Measurements from ENCODE around the gene PLEKHA1.

Gene PLEKHA1

GRCh38 chr10:122329416-122329815 lies 45.1 kb upstream of the PLEKHA1 start:
- Histone ChIP-seq H3K4me3 (no peak overlapping the region), H3K27ac (no peak overlapping the region)
- no peak for TF ChIP-seq CTCF (IDR thresholded peaks at IDR 0.05)
- DNase-seq (ENCODE audit: low spot score): peak; percentile 40

- peak; percentile 8 for DNase-seq (ENCODE audit: low spot score)
- TF ChIP-seq CTCF (IDR thresholded peaks at IDR 0.05): no peak
- Histone ChIP-seq H3K4me3 (no peak overlapping the region), H3K27ac (no peak overlapping the region)
These were observed 43.4 kb upstream of the PLEKHA1 start for GRCh38 chr10:122331100-122331499.

- no peak overlapping the region for H3K27ac ChIP-seq
- no peak overlapping the region for H3K4me3 ChIP-seq
- no peak for TF ChIP-seq CTCF (IDR thresholded peaks at IDR 0.05)
- DNase-seq (ENCODE audit: low spot score): peak; percentile 28
These were observed 42.7 kb upstream of the PLEKHA1 start for GRCh38 chr10:122331615-122332446.

GRCh38 chr10:122333037-122333436 lies 41.5 kb upstream of the PLEKHA1 start:
- DNase-seq (ENCODE audit: low spot score): no peak
- Histone ChIP-seq H3K4me3 (no peak overlapping the region), H3K27ac (no peak overlapping the region)
- no peak for TF ChIP-seq CTCF (IDR thresholded peaks at IDR 0.05)

GRCh38 chr10:122336332-122336731 lies 38.2 kb upstream of the PLEKHA1 start:
- no peak overlapping the region for H3K27ac ChIP-seq
- no peak for TF ChIP-seq CTCF (IDR thresholded peaks at IDR 0.05)
- H3K4me3 ChIP-seq: no peak overlapping the region
- no peak for DNase-seq (ENCODE audit: low spot score)

GRCh38 chr10:122336961-122337360 lies 37.5 kb upstream of the PLEKHA1 start:
- no peak for DNase-seq (ENCODE audit: low spot score)
- no peak for TF ChIP-seq CTCF (IDR thresholded peaks at IDR 0.05)
- Histone ChIP-seq H3K4me3 (no peak overlapping the region), H3K27ac (no peak overlapping the region)
